Left lung (tissue), 10 donors: ENCODE measurements around the gene WDR1. TPM values are rescaled to one million over a fixed set of nuclear protein-coding genes. Genes with fewer than 3 reads are reported as not detected.
"Not testable (repeated sequence)": the region's sequence is repeated elsewhere in the genome, so short reads cannot be mapped to it uniquely, and the experiment has no call there.

ENCODE experiments used
- ATAC-seq: fragments of 200-7000 bp; cut with Tn5 transposase; one replicate; pipeline ENCODE4 v1.9.1; 2020; ENCODE audit warnings: moderate library complexity
- DNase-seq, 4 donors: peaks; one replicate each; pipeline ENCODE4 v3.0.0-alpha.2; 2013 to 2020
- H3K27ac ChIP-seq, 2 donors: fragments of 200-600 bp; sonication (generic) in 1 of 2; one replicate each; pipeline versions ENCODE4 v1.5.0 to v1.8.0; 2020 to 2021
- H3K27me3 ChIP-seq, 2 donors: fragments of 200-600 bp; sonication (generic) in 1 of 2; one replicate each; pipeline versions ENCODE4 v1.5.0 to v1.8.0; 2020 to 2021
- H3K36me3 ChIP-seq, 2 donors: fragments of 200-600 bp; sonication (generic) in 1 of 2; one replicate each; pipeline versions ENCODE4 v1.5.0 to v1.8.0; 2020 to 2021
- H3K4me1 ChIP-seq, 2 donors: fragments of 200-600 bp; one replicate each; pipeline ENCODE4 v1.8.0; 2021
- H3K4me3 ChIP-seq, 2 donors: fragments of 200-600 bp; sonication (generic) in 1 of 2; one replicate each; pipeline versions ENCODE4 v1.5.0 to v1.8.0; 2020 to 2021; ENCODE audit warnings: mild to moderate bottlenecking in 1 of 2
- H3K9me3 ChIP-seq, 2 donors: fragments of 200-600 bp; sonication (generic) in 1 of 2; one replicate each; pipeline versions ENCODE4 v1.5.0 to v1.8.0; 2020 to 2021
- intact Hi-C, 2 donors: fragments of 100-400 bp; cut with DNase I; formaldehyde crosslinking; loops; one replicate each; pipeline versions ENCODE4 v1.11.2 to v1.14.2; 2022
- polyA plus RNA-seq, 6 donors: library from polyadenylated mRNA; unstranded; fragments of 120-200 nt; gene quantifications; one replicate each; pipeline ENCODE4 v1.2.1, GENCODE V29; 2013; ENCODE audit not compliant: insufficient read length in 6 of 6
- total RNA-seq, 2 donors: library from RNA; stranded (reverse); fragmentation: NEBNext Ultra II Directional; extraction: Animal tissue kit (Norgen Biotek cat#: 25700); gene quantifications; one replicate each; pipeline ENCODE4 v1.2.1, GENCODE V29; 2021
- TF ChIP-seq, protein P1 (sequence below), 2 donors: fragments of 200-600 bp; sonication (generic) in 1 of 2; IDR thresholded peaks; one replicate each; pipeline versions ENCODE4 v1.5.0 to v1.8.0; 2021; ENCODE audit warnings: antibody characterized with exemption in 2 of 2
- donor health status: DM: no; HTN: yes; CAD: no.
- donor health status: DM: no; HTN: no; CAD: no.

The WDR1 gene
- total and polyA plus RNA-seq, 8 donors: 133 to 303 (median 157) TPM

GRCh38 chr4:10128761-10129160, 12.2 kb upstream of the WDR1 start:
- Histone ChIP-seq H3K9me3 (no peaks in the 10 kb centered on the region), H3K4me3 (no peak overlapping the region), H3K27me3 (peaks cover 0 to 4% of the 10 kb centered on the region in 2 donors), H3K4me1 (peaks cover 0 to 5% of the 10 kb centered on the region in 2 donors), H3K27ac (no peak overlapping the region), H3K36me3 (no peaks in the 10 kb centered on the region)
- intact Hi-C loops: no loop called here
- DNase-seq (no peak), ATAC-seq (no peak)
- TF ChIP-seq, protein P1, sequence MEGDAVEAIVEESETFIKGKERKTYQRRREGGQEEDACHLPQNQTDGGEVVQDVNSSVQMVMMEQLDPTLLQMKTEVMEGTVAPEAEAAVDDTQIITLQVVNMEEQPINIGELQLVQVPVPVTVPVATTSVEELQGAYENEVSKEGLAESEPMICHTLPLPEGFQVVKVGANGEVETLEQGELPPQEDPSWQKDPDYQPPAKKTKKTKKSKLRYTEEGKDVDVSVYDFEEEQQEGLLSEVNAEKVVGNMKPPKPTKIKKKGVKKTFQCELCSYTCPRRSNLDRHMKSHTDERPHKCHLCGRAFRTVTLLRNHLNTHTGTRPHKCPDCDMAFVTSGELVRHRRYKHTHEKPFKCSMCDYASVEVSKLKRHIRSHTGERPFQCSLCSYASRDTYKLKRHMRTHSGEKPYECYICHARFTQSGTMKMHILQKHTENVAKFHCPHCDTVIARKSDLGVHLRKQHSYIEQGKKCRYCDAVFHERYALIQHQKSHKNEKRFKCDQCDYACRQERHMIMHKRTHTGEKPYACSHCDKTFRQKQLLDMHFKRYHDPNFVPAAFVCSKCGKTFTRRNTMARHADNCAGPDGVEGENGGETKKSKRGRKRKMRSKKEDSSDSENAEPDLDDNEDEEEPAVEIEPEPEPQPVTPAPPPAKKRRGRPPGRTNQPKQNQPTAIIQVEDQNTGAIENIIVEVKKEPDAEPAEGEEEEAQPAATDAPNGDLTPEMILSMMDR (IDR thresholded peaks at IDR 0.05): no peak

DNA sequence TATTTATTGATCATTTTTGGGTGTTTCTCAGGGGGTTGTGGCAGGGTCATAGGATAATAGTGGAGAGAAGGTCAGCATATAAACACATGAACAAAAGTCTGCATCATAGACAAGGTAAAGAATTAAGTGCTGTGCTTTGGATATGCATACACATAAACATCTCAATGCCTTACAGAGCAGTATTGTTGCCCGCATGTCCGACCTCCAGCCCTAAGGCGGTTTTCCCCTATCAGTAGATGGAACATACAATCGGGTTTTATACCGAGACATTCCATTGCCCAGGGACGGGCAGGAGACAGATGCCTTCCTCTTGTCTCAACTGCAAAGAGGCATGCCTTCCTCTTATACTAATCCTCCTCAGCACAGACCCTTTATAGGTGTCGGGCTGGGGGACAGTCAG, 10.9 kb upstream of the WDR1 start:
- DNase-seq, H3K4me3 ChIP-seq, intact Hi-C loops, H3K36me3 ChIP-seq, ATAC-seq, H3K9me3 ChIP-seq, H3K27ac ChIP-seq, H3K27me3 ChIP-seq: not testable (repeated sequence)
- H3K4me1 ChIP-seq: peaks cover 0 to 14% of the 10 kb centered on the region in 2 donors

DNA sequence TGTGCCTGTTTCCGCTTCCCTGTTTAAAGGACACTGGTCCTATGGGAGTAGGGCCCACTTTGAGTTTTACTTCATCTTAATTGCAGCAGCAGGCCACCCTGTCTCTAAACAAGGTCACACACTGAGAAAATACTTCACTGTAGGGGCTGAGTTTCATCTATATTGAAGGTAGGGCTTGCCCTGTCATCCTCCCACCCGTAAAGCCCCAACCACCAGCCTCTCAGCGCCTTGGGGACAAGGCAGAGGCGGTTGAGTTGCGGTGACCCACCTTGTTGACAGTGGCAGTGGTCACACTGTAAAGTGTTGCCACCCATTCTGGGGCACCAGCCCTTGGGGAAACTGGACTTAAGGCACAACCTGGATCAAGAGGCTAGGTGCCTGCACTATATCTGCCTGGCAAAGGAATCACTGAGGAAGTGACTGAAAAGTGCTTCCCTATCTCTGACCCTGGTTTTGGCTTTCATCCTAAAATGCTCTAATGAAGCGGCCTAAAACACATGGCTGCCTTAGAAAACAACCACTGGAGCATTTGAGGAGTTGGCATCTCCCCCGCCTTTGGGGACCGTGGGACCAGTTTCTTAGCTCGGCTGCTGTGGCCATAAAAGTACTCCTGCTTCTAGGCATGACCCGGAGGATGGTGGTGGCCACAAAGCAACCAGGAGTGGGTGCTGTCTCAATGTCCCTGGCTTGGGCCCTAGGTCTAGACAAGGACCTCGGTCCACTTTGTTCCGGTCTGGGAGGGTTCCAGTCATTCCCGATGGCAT, 7.8 kb upstream of the WDR1 start:
- no peaks in the 10 kb centered on the region for H3K36me3 ChIP-seq
- DNase-seq (no peak), ATAC-seq (no peak)
- TF ChIP-seq, protein P1 (IDR thresholded peaks at IDR 0.05): no peak
- H3K27me3 ChIP-seq: no peaks in the 10 kb centered on the region
- peaks cover 5 to 14% of the 10 kb centered on the region in 2 donors for H3K4me1 ChIP-seq
- H3K9me3 ChIP-seq: no peaks in the 10 kb centered on the region
- intact Hi-C loops: no loop called here
- H3K27ac ChIP-seq: no peak overlapping the region
- no peak overlapping the region for H3K4me3 ChIP-seq

DNA sequence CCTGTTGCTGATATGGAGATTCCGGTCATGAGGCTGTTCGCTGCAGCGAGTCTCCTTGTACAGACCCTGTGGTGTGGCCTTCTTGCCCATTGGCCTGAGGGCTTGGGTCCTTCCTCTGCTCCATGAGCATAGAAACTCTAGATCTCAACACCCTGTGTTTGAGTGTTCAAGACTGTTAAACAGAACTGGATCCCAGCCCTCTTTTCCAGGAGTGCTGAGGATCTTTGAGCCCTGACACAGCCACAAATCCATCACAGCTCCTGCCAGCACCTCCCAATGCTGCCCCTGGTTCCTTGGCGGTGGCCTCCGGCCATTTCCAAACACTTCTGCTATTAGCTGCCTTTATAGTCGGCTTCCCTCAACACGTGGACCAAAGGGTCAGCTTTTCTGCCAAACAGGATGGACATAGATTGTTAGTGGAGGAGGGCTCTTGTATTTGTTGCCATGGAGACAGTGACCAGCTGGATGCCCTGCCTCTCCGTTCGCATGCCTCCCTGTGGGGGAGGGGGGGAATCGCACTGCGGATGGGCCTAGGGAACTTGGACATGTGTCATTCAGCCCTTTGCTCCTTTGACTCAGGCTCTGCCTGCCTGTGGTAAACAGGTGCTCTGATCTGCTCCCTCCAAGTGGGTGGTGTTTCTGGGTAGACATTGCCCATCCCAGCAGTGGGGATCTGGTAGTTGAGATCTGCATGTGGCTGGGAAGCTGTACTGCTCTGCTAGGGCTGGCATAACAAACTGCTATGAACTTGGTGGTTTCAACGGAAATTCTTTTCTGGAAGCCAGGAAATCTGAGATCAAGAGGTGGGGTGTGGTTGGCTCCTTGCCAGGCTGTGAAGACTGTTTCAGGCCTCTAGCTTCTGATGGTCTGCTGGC, 6.9 kb upstream of the WDR1 start:
- H3K4me3 ChIP-seq: no peak overlapping the region
- H3K36me3 ChIP-seq: no peaks in the 10 kb centered on the region
- DNase-seq: peak in 1 of 4 donors; percentile 55
- TF ChIP-seq, protein P1 (IDR thresholded peaks at IDR 0.05): no peak
- ATAC-seq: peak; percentile 3
- no peaks in the 10 kb centered on the region for H3K9me3 ChIP-seq
- peaks cover 5 to 14% of the 10 kb centered on the region in 2 donors for H3K4me1 ChIP-seq
- H3K27me3 ChIP-seq: no peaks in the 10 kb centered on the region
- intact Hi-C loops: no loop called here
- H3K27ac ChIP-seq: no peak overlapping the region

DNA sequence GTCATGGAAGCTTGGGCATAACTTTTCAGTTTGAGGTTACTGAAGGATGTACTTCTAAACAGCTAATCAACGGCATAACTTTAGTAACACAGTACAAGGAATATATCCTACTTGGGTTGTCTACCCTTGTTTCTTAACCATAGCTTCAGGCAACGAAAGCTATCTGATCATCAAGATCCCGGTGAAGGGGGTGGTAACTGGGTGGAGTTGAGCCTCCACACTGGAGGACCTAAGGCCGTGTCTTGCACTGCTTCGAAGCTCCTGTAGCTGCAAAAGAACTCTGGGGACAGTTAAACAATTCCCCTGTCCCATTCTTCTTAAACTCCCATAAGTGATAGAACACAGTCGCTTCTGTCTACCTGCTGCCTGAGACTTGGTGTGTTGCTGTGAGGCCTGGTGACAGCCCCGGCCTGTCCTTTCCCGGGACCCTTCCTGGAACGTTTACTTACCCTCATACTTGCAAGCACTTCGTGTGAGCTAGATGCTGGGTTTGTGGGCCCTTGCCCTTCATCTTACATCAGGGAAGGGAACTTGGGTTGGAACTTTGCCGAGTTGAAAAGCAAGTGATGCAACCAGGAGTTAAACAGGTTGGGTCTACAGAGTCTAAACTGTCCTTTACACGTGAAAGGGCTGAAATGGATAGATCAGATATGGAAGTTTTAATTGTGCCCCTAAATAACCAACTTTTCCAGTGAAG, 5.8 kb upstream of the WDR1 start:
- Histone ChIP-seq H3K36me3 (no peaks in the 10 kb centered on the region), H3K9me3 (no peaks in the 10 kb centered on the region), H3K27me3 (no peaks in the 10 kb centered on the region), H3K4me1 (peaks cover 5 to 24% of the 10 kb centered on the region in 2 donors), H3K4me3 (no peak overlapping the region), H3K27ac (no peak overlapping the region)
- DNase-seq: no peak
- intact Hi-C loops: no loop called here
- TF ChIP-seq, protein P1 (IDR thresholded peaks at IDR 0.05): no peak
- no peak for ATAC-seq
